Dermis microvascular lymphatic vessel endothelial cell (primary cell): ENCODE measurements around the gene FAM193B. TPM values are rescaled to one million over a fixed set of nuclear protein-coding genes. Genes with fewer than 3 reads are reported as not detected.

Experiments used
- DNase-seq, 2 donors: peaks; one replicate each; pipeline versions ENCODE4 v3.0.0 to v3.0.0-alpha.2; 2010; ENCODE audit warnings: low read depth in 2 of 2
- total RNA-seq: library from RNA; depleted of rRNA; stranded (reverse); fragments of >200 nt; gene quantifications from 2 replicates; pipeline ENCODE4 v1.2.1, GENCODE V29; 2014

The FAM193B gene
- total RNA-seq, 1 donor from 2014 or later: 9.8 TPM

- DNase-seq: no peak
Observed at GRCh38 chr5:177501874-177502678, 52.3 kb downstream of the FAM193B start.

GRCh38 chr5:177500685-177501522 is 53.5 kb downstream of the FAM193B start:
- DNase-seq: peak in 1 of 2 donors; percentile 87

GRCh38 chr5:177499842-177500241 is 54.5 kb downstream of the FAM193B start:
- no peak for DNase-seq

GRCh38 chr5:177498013-177498787 is 56.2 kb downstream of the FAM193B start:
- peak in 1 of 2 donors; percentile 51 for DNase-seq

- peak; percentile 91 to 97 for DNase-seq
Observed at GRCh38 chr5:177497292-177498012, 56.9 kb downstream of the FAM193B start, which contains the start of gene PDLIM7. PDLIM7 (minus strand) TSS chr5:177497604; CDS start chr5:177496512, 1,092 bp downstream.

- DNase-seq: peak in 1 of 2 donors; percentile 92
Observed at GRCh38 chr5:177496727-177497291, 57.6 kb downstream of the FAM193B start.

GRCh38 chr5:177496070-177496726 is 58.2 kb downstream of the FAM193B start:
- DNase-seq: peak in 1 of 2 donors; percentile 57

GRCh38 chr5:177495243-177496060 is 58.9 kb downstream of the FAM193B start:
- peak in 1 of 2 donors; percentile 80 for DNase-seq

GRCh38 chr5:177494346-177495195 is 59.8 kb downstream of the FAM193B start:
- DNase-seq: peak in 1 of 2 donors; percentile 93

GRCh38 chr5:177493795-177494345 is 60.5 kb downstream of the FAM193B start:
- no peak for DNase-seq

- no peak for DNase-seq
Observed at GRCh38 chr5:177492841-177493240, 61.5 kb downstream of the FAM193B start.

- no peak for DNase-seq
Observed at GRCh38 chr5:177491983-177492746, 62.2 kb downstream of the FAM193B start.

- DNase-seq: peak in 1 of 2 donors; percentile 74
Observed at GRCh38 chr5:177491429-177491945, 62.9 kb downstream of the FAM193B start.

- DNase-seq: no peak
Observed at GRCh38 chr5:177490992-177491391, 63.4 kb downstream of the FAM193B start.

- DNase-seq: no peak
Observed at GRCh38 chr5:177490311-177490991, 63.9 kb downstream of the FAM193B start.

- DNase-seq: peak in 1 of 2 donors; percentile 32
Observed at GRCh38 chr5:177489119-177489716, 65.1 kb downstream of the FAM193B start.
